Tibial artery (tissue), 4 donors: Measurements from ENCODE around the gene CDH20.

ENCODE experiments used
- DNase-seq, 2 donors: peaks; one replicate each; pipeline ENCODE4 v3.0.0-alpha.2; 2019
- H3K27ac ChIP-seq, 2 donors: fragments of 200-600 bp; sonication (generic) in 1 of 2; 1 replicate in 1 of 2; 2 replicates in 1 of 2; pipeline ENCODE4 v1.5.1; 2018 to 2019; ENCODE audit warnings: mild to moderate bottlenecking in 1 of 2
- H3K27me3 ChIP-seq, 2 donors: fragments of 200-600 bp; sonication (generic) in 1 of 2; one replicate each; pipeline versions ENCODE4 v1.5.1 to v1.6.0; 2016 to 2019
- H3K36me3 ChIP-seq, 3 donors: fragments of 200-600 bp; sonication (generic) in 2 of 3; one replicate each; pipeline ENCODE4 v1.5.1; 2016 to 2019; ENCODE audit warnings: mild to moderate bottlenecking in 2 of 3
- H3K4me1 ChIP-seq, 4 donors: fragments of 200-600 bp; sonication (generic) in 2 of 4; 1 replicate in 3 of 4; 2 replicates in 1 of 4; pipeline ENCODE4 v1.5.1; 2016 to 2019
- H3K4me3 ChIP-seq, 2 donors: fragments of 200-600 bp; sonication (generic) in 1 of 2; 1 replicate in 1 of 2; 2 replicates in 1 of 2; pipeline ENCODE4 v1.5.1; 2018 to 2019; ENCODE audit warnings: mild to moderate bottlenecking in 2 of 2
- H3K9me3 ChIP-seq, 3 donors: fragments of 200-600 bp; sonication (generic) in 1 of 3; one replicate each; pipeline ENCODE4 v1.5.1; 2016 to 2019
- CTCF ChIP-seq, 2 experiments: fragments of 200-600 bp in 1 of 2; fragments of 450-650 bp in 1 of 2; IDR thresholded peaks; one replicate each; pipeline ENCODE4 v1.5.1; 2017 to 2019; ENCODE audit warnings: antibody characterized with exemption in 2 of 2, mild to moderate bottlenecking in 1 of 2, moderate library complexity in 1 of 2
- intact Hi-C: fragments of 100-400 bp; cut with DNase I; formaldehyde crosslinking; loops from one replicate; pipeline ENCODE4 v1.15.0; 2023; ENCODE audit warnings: low total_unique reads

Gene CDH20

GRCh38 chr18:61528961-61529360 lies 195.7 kb downstream of the CDH20 start:
- no peaks in the 10 kb centered on the region for H3K27me3 ChIP-seq
- no peak overlapping the region for H3K27ac ChIP-seq
- H3K9me3 ChIP-seq: no peaks in the 10 kb centered on the region
- TF ChIP-seq CTCF (IDR thresholded peaks at IDR 0.05): no peak
- H3K4me1 ChIP-seq: no peaks in the 10 kb centered on the region
- no peak overlapping the region for H3K4me3 ChIP-seq
- DNase-seq: no peak
- no peaks in the 10 kb centered on the region for H3K36me3 ChIP-seq
- intact Hi-C loops: no loop called here

DNA sequence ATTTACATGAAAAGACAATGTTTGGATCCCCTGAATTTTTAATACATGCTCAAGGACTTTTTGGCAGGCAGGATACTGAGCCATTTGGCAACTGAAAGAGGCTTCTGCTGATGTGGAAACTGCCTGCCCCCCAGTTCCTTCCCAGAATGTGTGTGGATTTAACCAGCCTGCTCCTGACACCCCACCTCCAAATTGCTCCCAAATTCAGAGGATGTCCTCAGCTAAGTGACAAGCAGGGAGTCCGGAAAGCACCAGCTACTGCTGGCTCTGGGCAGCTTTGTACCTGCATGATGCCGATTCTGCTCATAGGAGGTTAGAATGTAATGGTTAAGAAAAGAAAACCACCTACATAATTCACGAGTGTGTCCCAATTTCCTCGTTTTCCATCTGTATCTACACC lies 197.5 kb downstream of the CDH20 start:
- no peak for TF ChIP-seq CTCF (IDR thresholded peaks at IDR 0.05)
- Histone ChIP-seq H3K27me3 (no peaks in the 10 kb centered on the region), H3K9me3 (no peaks in the 10 kb centered on the region), H3K4me1 (no peaks in the 10 kb centered on the region), H3K27ac (no peak overlapping the region), H3K4me3 (no peak overlapping the region), H3K36me3 (no peaks in the 10 kb centered on the region)
- no peak for DNase-seq
- intact Hi-C loops: loop anchor here (10.0 kb wide), 1 partner anchor 56 kb away; no protein-coding TSS in a partner anchor

- intact Hi-C loops: loop anchor here (10.0 kb wide), 1 partner anchor 56 kb away; no protein-coding TSS in a partner anchor
Observed at GRCh38 chr18:61531182-61531581, 198.0 kb downstream of the CDH20 start.

GRCh38 chr18:61531891-61532290 lies 198.7 kb downstream of the CDH20 start:
- H3K9me3 ChIP-seq: no peaks in the 10 kb centered on the region
- no peak overlapping the region for H3K4me3 ChIP-seq
- H3K4me1 ChIP-seq: no peaks in the 10 kb centered on the region
- no peak overlapping the region for H3K27ac ChIP-seq
- TF ChIP-seq CTCF (IDR thresholded peaks at IDR 0.05): no peak
- no peaks in the 10 kb centered on the region for H3K36me3 ChIP-seq
- no peak for DNase-seq
- intact Hi-C loops: loop anchor here (10.0 kb wide), 1 partner anchor 57 kb away; no protein-coding TSS in a partner anchor
- no peaks in the 10 kb centered on the region for H3K27me3 ChIP-seq

More at GRCh38 chr18:61531182-61531581, 198.0 kb downstream of the CDH20 start:
- TF ChIP-seq CTCF (IDR thresholded peaks at IDR 0.05): no peak
- Histone ChIP-seq H3K27me3 (no peaks in the 10 kb centered on the region), H3K4me3 (no peak overlapping the region), H3K4me1 (no peaks in the 10 kb centered on the region), H3K9me3 (no peaks in the 10 kb centered on the region), H3K27ac (no peak overlapping the region), H3K36me3 (no peaks in the 10 kb centered on the region)
- DNase-seq: no peak

DNA sequence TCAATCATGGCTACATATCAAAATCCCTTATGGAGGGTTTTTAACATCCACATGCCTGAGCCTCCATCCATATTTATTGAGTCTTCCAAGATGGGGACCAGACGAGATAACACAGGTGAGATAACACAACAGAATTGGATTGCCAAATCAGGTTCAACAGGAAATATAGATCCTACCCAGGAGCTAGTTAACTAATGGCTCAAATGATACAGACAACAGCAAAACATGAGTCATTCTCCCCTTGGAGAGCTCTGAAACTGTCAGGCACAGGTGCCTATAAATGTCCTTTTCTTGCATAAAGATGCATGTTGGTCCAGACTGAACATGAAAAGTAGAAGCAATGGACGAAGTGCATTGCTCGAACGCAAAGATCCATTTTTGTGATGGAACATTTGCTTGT lies 202.2 kb downstream of the CDH20 start:
- no peaks in the 10 kb centered on the region for H3K9me3 ChIP-seq
- no peak overlapping the region for H3K27ac ChIP-seq
- no peak overlapping the region for H3K4me3 ChIP-seq
- H3K27me3 ChIP-seq: no peaks in the 10 kb centered on the region
- no peak for TF ChIP-seq CTCF (IDR thresholded peaks at IDR 0.05)
- no peaks in the 10 kb centered on the region for H3K36me3 ChIP-seq
- intact Hi-C loops: loop anchor here (10.0 kb wide), 1 partner anchor 61 kb away; no protein-coding TSS in a partner anchor
- no peaks in the 10 kb centered on the region for H3K4me1 ChIP-seq
- no peak for DNase-seq

DNA sequence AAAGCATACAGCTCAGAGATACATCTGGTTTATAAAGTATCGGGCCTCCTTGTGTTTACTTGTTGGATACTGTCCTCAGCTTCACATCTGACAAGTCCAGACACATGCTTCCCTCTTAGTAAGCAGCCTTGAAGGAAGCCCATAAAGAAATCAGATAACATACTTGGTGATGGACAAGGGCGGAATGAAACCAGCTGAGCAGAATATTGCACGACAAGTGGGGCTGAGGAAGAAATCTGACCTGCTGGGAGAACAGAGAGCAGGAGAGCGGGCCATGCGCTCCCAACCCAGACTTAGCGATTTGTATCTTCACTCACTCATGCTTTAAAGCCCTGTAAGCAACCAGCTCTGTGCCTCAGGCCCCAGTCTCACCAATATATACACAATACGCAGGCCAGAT lies 208.4 kb downstream of the CDH20 start:
- no peak for TF ChIP-seq CTCF (IDR thresholded peaks at IDR 0.05)
- no peaks in the 10 kb centered on the region for H3K27me3 ChIP-seq
- H3K4me1 ChIP-seq: no peaks in the 10 kb centered on the region
- H3K9me3 ChIP-seq: no peaks in the 10 kb centered on the region
- H3K4me3 ChIP-seq: no peak overlapping the region
- H3K36me3 ChIP-seq: no peaks in the 10 kb centered on the region
- H3K27ac ChIP-seq: no peak overlapping the region
- intact Hi-C loops: no loop called here
- DNase-seq: no peak
